ENCODE data around the gene CLMP.

CLMP gene

GRCh38 chr11:123221096-123221561, 26.1 kb upstream of the CLMP start:
- TF ChIP-seq POLR2AphosphoS5 (IDR thresholded peaks at IDR 0.05; ENCODE audit: low read depth) (no peak), REST (IDR thresholded peaks at IDR 0.05; ENCODE audit: insufficient replicate concordance, low read depth) (no peak), CTCF (IDR thresholded peaks at IDR 0.05; ENCODE audit: insufficient read depth, low read length) (no peak), GABPA (IDR thresholded peaks at IDR 0.05; ENCODE audit: low read depth) (no peak), SPI1 (IDR thresholded peaks at IDR 0.05; ENCODE audit: borderline replicate concordance, low read depth) (no peak)
- H3K27ac ChIP-seq (replicated peaks) = no peak overlapping the region
- H3K4me3 ChIP-seq (replicated peaks; ENCODE audit: insufficient read depth, low read length) = no peak overlapping the region
- no peak for DNase-seq (ENCODE audit: low read depth in 1 of 2, low spot score in 1 of 2)
- H3K27me3 ChIP-seq (ENCODE audit: insufficient read depth, poor library complexity, severe bottlenecking) = no peaks in the 10 kb centered on the region

GRCh38 chr11:123219066-123219690, 24.1 kb upstream of the CLMP start:
- no peak overlapping the region for H3K27ac ChIP-seq (replicated peaks)
- peaks cover 6% of the 10 kb centered on the region for H3K27me3 ChIP-seq (ENCODE audit: insufficient read depth, poor library complexity, severe bottlenecking)
- H3K4me3 ChIP-seq (replicated peaks; ENCODE audit: insufficient read depth, low read length) = no peak overlapping the region
- no peak for DNase-seq (ENCODE audit: low read depth in 1 of 2, low spot score in 1 of 2)
- TF ChIP-seq POLR2AphosphoS5 (IDR thresholded peaks at IDR 0.05; ENCODE audit: low read depth) (no peak), GABPA (IDR thresholded peaks at IDR 0.05; ENCODE audit: low read depth) (no peak), REST (IDR thresholded peaks at IDR 0.05; ENCODE audit: insufficient replicate concordance, low read depth) (no peak), SPI1 (IDR thresholded peaks at IDR 0.05; ENCODE audit: borderline replicate concordance, low read depth) (no peak)

GRCh38 chr11:123218451-123218850, 23.4 kb upstream of the CLMP start:
- Histone ChIP-seq H3K27me3 (ENCODE audit: insufficient read depth, poor library complexity, severe bottlenecking) (peaks cover 6% of the 10 kb centered on the region), H3K27ac (replicated peaks) (no peak overlapping the region), H3K4me3 (replicated peaks; ENCODE audit: insufficient read depth, low read length) (no peak overlapping the region)
- TF ChIP-seq POLR2AphosphoS5 (IDR thresholded peaks at IDR 0.05; ENCODE audit: low read depth) = no peak
- DNase-seq (ENCODE audit: low read depth in 1 of 2, low spot score in 1 of 2) = no peak

- TF ChIP-seq SPI1 (IDR thresholded peaks at IDR 0.05; ENCODE audit: borderline replicate concordance, low read depth) (no peak), REST (IDR thresholded peaks at IDR 0.05; ENCODE audit: insufficient replicate concordance, low read depth) (no peak), CTCF (IDR thresholded peaks at IDR 0.05; ENCODE audit: insufficient read depth, low read length) (no peak), GABPA (IDR thresholded peaks at IDR 0.05; ENCODE audit: low read depth) (no peak), POLR2AphosphoS5 (IDR thresholded peaks at IDR 0.05; ENCODE audit: low read depth) (no peak)
- DNase-seq (ENCODE audit: low read depth in 1 of 2, low spot score in 1 of 2) = no peak
- Histone ChIP-seq H3K27me3 (ENCODE audit: insufficient read depth, poor library complexity, severe bottlenecking) (peaks cover 6% of the 10 kb centered on the region), H3K4me3 (replicated peaks; ENCODE audit: insufficient read depth, low read length) (no peak overlapping the region), H3K27ac (replicated peaks) (no peak overlapping the region)
Measured at GRCh38 chr11:123217897-123218296, 22.8 kb upstream of the CLMP start.
